ENCODE data around the gene PTK6.

Gene PTK6

GRCh38 chr20:63495167-63495720, 41.9 kb downstream of the PTK6 start:
- DNase-seq (ENCODE audit: low read depth in 1 of 2, low spot score in 1 of 2): no peak
- Histone ChIP-seq H3K27ac (replicated peaks) (no peak overlapping the region), H3K27me3 (ENCODE audit: insufficient read depth, poor library complexity, severe bottlenecking) (peaks cover 25% of the 10 kb centered on the region), H3K4me3 (replicated peaks; ENCODE audit: insufficient read depth, low read length) (no peak overlapping the region)
- no peak for TF ChIP-seq POLR2AphosphoS5 (IDR thresholded peaks at IDR 0.05; ENCODE audit: low read depth)

GRCh38 chr20:63494420-63495166, 42.6 kb downstream of the PTK6 start:
- H3K27me3 ChIP-seq (ENCODE audit: insufficient read depth, poor library complexity, severe bottlenecking): peaks cover 21% of the 10 kb centered on the region
- DNase-seq (ENCODE audit: low read depth in 1 of 2, low spot score in 1 of 2): no peak
- H3K4me3 ChIP-seq (replicated peaks; ENCODE audit: insufficient read depth, low read length): no peak overlapping the region
- H3K27ac ChIP-seq (replicated peaks): no peak overlapping the region
- no peak for TF ChIP-seq REST (IDR thresholded peaks at IDR 0.05; ENCODE audit: insufficient replicate concordance, low read depth)
- no peak for TF ChIP-seq CTCF (IDR thresholded peaks at IDR 0.05; ENCODE audit: insufficient read depth, low read length)
- no peak for TF ChIP-seq GABPA (IDR thresholded peaks at IDR 0.05; ENCODE audit: low read depth)
- no peak for TF ChIP-seq SPI1 (IDR thresholded peaks at IDR 0.05; ENCODE audit: borderline replicate concordance, low read depth)
- TF ChIP-seq POLR2AphosphoS5 (IDR thresholded peaks at IDR 0.05; ENCODE audit: low read depth): no peak

- TF ChIP-seq REST (IDR thresholded peaks at IDR 0.05; ENCODE audit: insufficient replicate concordance, low read depth) (no peak), SPI1 (IDR thresholded peaks at IDR 0.05; ENCODE audit: borderline replicate concordance, low read depth) (no peak), CTCF (IDR thresholded peaks at IDR 0.05; ENCODE audit: insufficient read depth, low read length) (no peak), POLR2AphosphoS5 (IDR thresholded peaks at IDR 0.05; ENCODE audit: low read depth) (no peak), GABPA (IDR thresholded peaks at IDR 0.05; ENCODE audit: low read depth) (no peak)
- Histone ChIP-seq H3K27me3 (ENCODE audit: insufficient read depth, poor library complexity, severe bottlenecking) (peaks cover 23% of the 10 kb centered on the region), H3K27ac (replicated peaks) (no peak overlapping the region), H3K4me3 (replicated peaks; ENCODE audit: insufficient read depth, low read length) (no peak overlapping the region)
- DNase-seq (ENCODE audit: low read depth in 1 of 2, low spot score in 1 of 2): no peak
Observed at GRCh38 chr20:63494084-63494419, 43.1 kb downstream of the PTK6 start.

- Histone ChIP-seq H3K27me3 (ENCODE audit: insufficient read depth, poor library complexity, severe bottlenecking) (peaks cover 27% of the 10 kb centered on the region), H3K4me3 (replicated peaks; ENCODE audit: insufficient read depth, low read length) (no peak overlapping the region), H3K27ac (replicated peaks) (no peak overlapping the region)
- TF ChIP-seq SPI1 (IDR thresholded peaks at IDR 0.05; ENCODE audit: borderline replicate concordance, low read depth) (no peak), POLR2AphosphoS5 (IDR thresholded peaks at IDR 0.05; ENCODE audit: low read depth) (no peak), CTCF (IDR thresholded peaks at IDR 0.05; ENCODE audit: insufficient read depth, low read length) (no peak), REST (IDR thresholded peaks at IDR 0.05; ENCODE audit: insufficient replicate concordance, low read depth) (no peak), GABPA (IDR thresholded peaks at IDR 0.05; ENCODE audit: low read depth) (no peak)
- DNase-seq (ENCODE audit: low read depth in 1 of 2, low spot score in 1 of 2): no peak
Observed at GRCh38 chr20:63493563-63494020, 43.6 kb downstream of the PTK6 start.
